K562 (cell line): ENCODE results near the gene PPM1F. TPM values are rescaled to one million over a fixed set of nuclear protein-coding genes. Genes with fewer than 3 reads are reported as not detected.
A peak's percentile ranks its signal among the peaks of the same experiment; 100 is the strongest.

ENCODE experiments used
- CHCHD3 ChIP-seq: fragments of 250-450 bp; sonication (Bioruptor Pico); IDR thresholded peaks from 2 replicates; pipeline ENCODE4 v2.1.2; 2022; ENCODE audit warnings: mild to moderate bottlenecking
- CHD1 ChIP-seq: fragments of 200-600 bp; sonication (generic); IDR thresholded peaks from one replicate; pipeline ENCODE4 v1.6.1; 2012; ENCODE audit warnings: mild to moderate bottlenecking, moderate library complexity, low read length, inconsistent platforms
- CXXC5 ChIP-seq: fragments of 250-450 bp; sonication (Bioruptor Pico); IDR thresholded peaks from 2 replicates; pipeline ENCODE4 v1.8.0; 2022; ENCODE audit warnings: inconsistent platforms, mild to moderate bottlenecking, moderate library complexity
- EWSR1 ChIP-seq: fragments of 450-650 bp; IDR thresholded peaks from 2 replicates; pipeline ENCODE4 v1.6.1; 2018; ENCODE audit warnings: borderline replicate concordance, mild to moderate bottlenecking, low read depth, moderate library complexity; ENCODE audit not compliant: partially characterized antibody
- FOXA3 ChIP-seq, 2 experiments: fragments of 450-650 bp in 1 of 2; sonication (generic) in 1 of 2; formaldehyde crosslinking; IDR thresholded peaks in 1 of 2; conservative IDR thresholded peaks in 1 of 2; 2 replicates each; pipeline versions ENCODE4 v1.4.0 to v1.8.0; 2020 to 2022; ENCODE audit warnings: mild to moderate bottlenecking in 2 of 2, missing genetic modification reagents in 1 of 2
- KDM5B ChIP-seq: fragments of 200-600 bp; sonication (generic); IDR thresholded peaks from 2 replicates; pipeline ENCODE4 v1.6.1; 2012; ENCODE audit warnings: low read depth, mild to moderate bottlenecking, moderate library complexity, low read length, control low read depth, inconsistent platforms; ENCODE audit not compliant: insufficient replicate concordance
- MEF2A ChIP-seq: IDR thresholded peaks from 2 replicates; pipeline ENCODE4 v1.6.1; 2011; ENCODE audit warnings: low read depth, mild to moderate bottlenecking, low read length, moderate library complexity; ENCODE audit not compliant: control insufficient read depth
- NFIX ChIP-seq: fragments of 250-450 bp; sonication (Bioruptor Pico); IDR thresholded peaks from 2 replicates; pipeline ENCODE4 v1.4.0; 2020; ENCODE audit warnings: low read depth, mild to moderate bottlenecking, moderate library complexity
- NFRKB ChIP-seq: fragments of 450-650 bp; IDR thresholded peaks from 2 replicates; pipeline ENCODE4 v1.6.1; 2016; ENCODE audit warnings: low read depth
- NR0B1 ChIP-seq: fragments of 450-650 bp; IDR thresholded peaks from one replicate; pipeline ENCODE4 v1.6.1; 2018; ENCODE audit warnings: mild to moderate bottlenecking, moderate library complexity; ENCODE audit not compliant: partially characterized antibody
- PML ChIP-seq: IDR thresholded peaks from 2 replicates; pipeline ENCODE4 v1.6.1; 2012; ENCODE audit warnings: low read length, inconsistent platforms
- POLR2A ChIP-seq: fragments of 450-650 bp; conservative IDR thresholded peaks from 2 replicates; pipeline ENCODE4 v1.6.1; 2016
- PURB ChIP-seq: sonication (generic); formaldehyde crosslinking; IDR thresholded peaks from 2 replicates; pipeline ENCODE4 v1.9.0; 2021; ENCODE audit warnings: low read depth, mild to moderate bottlenecking, missing genetic modification reagents
- SIX5 ChIP-seq, 2 experiments: IDR thresholded peaks; 2 replicates each; pipeline ENCODE4 v1.6.1; 2011; ENCODE audit warnings: low read length in 2 of 2, borderline replicate concordance in 1 of 2, low read depth in 1 of 2, mild to moderate bottlenecking in 1 of 2, moderate library complexity in 1 of 2; ENCODE audit not compliant: insufficient read depth in 1 of 2
- STAG1 ChIP-seq: sonication (generic); formaldehyde crosslinking; IDR thresholded peaks from 2 replicates; pipeline ENCODE4 v1.5.0; 2020; ENCODE audit warnings: missing genetic modification reagents, borderline replicate concordance
- TAF9B ChIP-seq: fragments of 450-650 bp; IDR thresholded peaks from 2 replicates; pipeline ENCODE4 v1.6.1; 2018; ENCODE audit warnings: mild to moderate bottlenecking; ENCODE audit not compliant: partially characterized antibody
- TBP ChIP-seq: optimal IDR thresholded peaks from 2 replicates; pipeline ENCODE3; 2011; ENCODE audit warnings: low read depth, low read length, improper control_type of control experiment
- WHSC1 ChIP-seq: IDR thresholded peaks from one replicate; pipeline ENCODE4 v1.6.1; 2012; ENCODE audit warnings: low read length, control low read depth, inconsistent platforms
- ZNF239 ChIP-seq: fragments of 250-450 bp; sonication (Bioruptor Pico); IDR thresholded peaks from 2 replicates; pipeline ENCODE4 v1.4.0; 2020; ENCODE audit warnings: mild to moderate bottlenecking
- ZNF316 ChIP-seq: fragments of 450-650 bp; IDR thresholded peaks from 2 replicates; pipeline ENCODE4 v1.6.1; 2016
- polyA plus RNA-seq, 8 experiments: library from polyadenylated mRNA; depleted of rRNA in 4 of 8; stranded (reverse) in 5 of 8; unstranded in 3 of 8; fragments of >200 nt; fragmentation: Nextera tagmentation in 2 of 8; fragmentation: Illumina TruSeq in 1 of 8; extraction: Ambion mirVana in 2 of 8; extraction: Trizol in 1 of 8; gene quantifications; 2 replicates each; pipeline versions ENCODE4 v1.2.1 to v1.2.3, GENCODE V29; 2011 to 2014; ENCODE audit warnings: inconsistent platforms in 1 of 8, missing spikeins in 1 of 8
- total RNA-seq, 7 experiments: library from RNA; depleted of rRNA in 6 of 7; stranded (reverse); fragments of >200 nt in 6 of 7; fragmentation: Illumina TruSeq in 2 of 7; extraction: Trizol in 2 of 7; gene quantifications; 2 replicates each; pipeline versions ENCODE4 v1.2.1 to v1.2.3, GENCODE V29; 2011 to 2021; ENCODE audit warnings: low replicate concordance in 1 of 7
- TF ChIP-seq, protein P1 (sequence below): fragments of 200-400 bp; formaldehyde crosslinking; IDR thresholded peaks from 2 replicates; pipeline ENCODE4 v1.6.1; 2017; ENCODE audit warnings: mild to moderate bottlenecking, low read depth, low read length, moderate library complexity
- TF ChIP-seq, protein P2 (sequence below): IDR thresholded peaks from 3 replicates; pipeline ENCODE4 v1.6.1; 2011; ENCODE audit warnings: borderline replicate concordance, mild to moderate bottlenecking, moderate library complexity; ENCODE audit not compliant: insufficient read length; ENCODE audit errors: extremely low read depth

The PPM1F gene
- total and polyA plus RNA-seq, 9 of the 15 experiments (the other 6 are each of a cell fraction or from before 2014, with no cell fraction given): 2.1 to 159 (median 64.0) TPM

DNA sequence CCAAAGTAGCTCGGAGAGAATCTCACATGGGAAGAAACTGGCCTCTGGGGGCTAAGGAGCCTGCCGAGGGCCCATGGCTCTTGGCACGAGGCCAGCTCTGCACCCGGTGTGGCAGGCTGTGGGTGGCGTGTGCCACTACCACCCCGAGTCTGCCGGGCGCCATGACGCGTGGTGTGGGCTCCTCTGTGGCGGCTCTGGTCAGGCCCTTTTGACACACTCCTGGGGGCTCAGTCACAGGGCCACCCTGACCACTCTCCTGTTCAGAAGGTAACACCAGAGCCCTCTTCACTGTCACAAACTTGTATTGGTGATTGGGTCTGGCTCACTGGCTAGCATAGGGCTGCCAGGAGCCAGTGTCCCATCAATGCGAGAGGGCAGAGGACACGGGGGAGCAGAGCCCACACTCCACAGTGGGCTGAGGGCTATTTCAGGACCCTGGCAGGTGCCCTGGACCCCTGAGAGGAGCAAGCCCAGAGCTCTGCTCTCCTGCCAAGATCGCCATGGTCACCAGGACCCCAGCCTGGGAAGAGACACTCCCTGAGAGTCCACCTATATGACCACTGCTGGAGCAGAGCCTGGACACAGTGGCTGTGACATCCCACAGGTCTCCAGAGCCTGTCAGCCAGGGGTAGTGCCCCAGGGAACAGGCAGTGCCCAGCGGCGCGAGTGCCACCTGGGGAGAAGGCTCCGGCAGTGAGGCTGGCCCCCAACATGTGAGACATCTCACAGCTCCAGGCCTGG, 8.6 kb upstream of the PPM1F start (continued):
- TF ChIP-seq, protein P1, sequence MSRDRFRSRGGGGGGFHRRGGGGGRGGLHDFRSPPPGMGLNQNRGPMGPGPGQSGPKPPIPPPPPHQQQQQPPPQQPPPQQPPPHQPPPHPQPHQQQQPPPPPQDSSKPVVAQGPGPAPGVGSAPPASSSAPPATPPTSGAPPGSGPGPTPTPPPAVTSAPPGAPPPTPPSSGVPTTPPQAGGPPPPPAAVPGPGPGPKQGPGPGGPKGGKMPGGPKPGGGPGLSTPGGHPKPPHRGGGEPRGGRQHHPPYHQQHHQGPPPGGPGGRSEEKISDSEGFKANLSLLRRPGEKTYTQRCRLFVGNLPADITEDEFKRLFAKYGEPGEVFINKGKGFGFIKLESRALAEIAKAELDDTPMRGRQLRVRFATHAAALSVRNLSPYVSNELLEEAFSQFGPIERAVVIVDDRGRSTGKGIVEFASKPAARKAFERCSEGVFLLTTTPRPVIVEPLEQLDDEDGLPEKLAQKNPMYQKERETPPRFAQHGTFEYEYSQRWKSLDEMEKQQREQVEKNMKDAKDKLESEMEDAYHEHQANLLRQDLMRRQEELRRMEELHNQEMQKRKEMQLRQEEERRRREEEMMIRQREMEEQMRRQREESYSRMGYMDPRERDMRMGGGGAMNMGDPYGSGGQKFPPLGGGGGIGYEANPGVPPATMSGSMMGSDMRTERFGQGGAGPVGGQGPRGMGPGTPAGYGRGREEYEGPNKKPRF: no peak
- peak in 1 of 2 experiments; percentile 20; a peak in 1 of 4 replicates for TF ChIP-seq SIX5 (IDR thresholded peaks at IDR 0.05; ENCODE audit: borderline replicate concordance in 1 of 2, insufficient read depth in 1 of 2, low read depth in 1 of 2, low read length in 2 of 2)
- TF ChIP-seq CHCHD3 (CRISPR knock-in tag): no peak
- TF ChIP-seq, protein P2, sequence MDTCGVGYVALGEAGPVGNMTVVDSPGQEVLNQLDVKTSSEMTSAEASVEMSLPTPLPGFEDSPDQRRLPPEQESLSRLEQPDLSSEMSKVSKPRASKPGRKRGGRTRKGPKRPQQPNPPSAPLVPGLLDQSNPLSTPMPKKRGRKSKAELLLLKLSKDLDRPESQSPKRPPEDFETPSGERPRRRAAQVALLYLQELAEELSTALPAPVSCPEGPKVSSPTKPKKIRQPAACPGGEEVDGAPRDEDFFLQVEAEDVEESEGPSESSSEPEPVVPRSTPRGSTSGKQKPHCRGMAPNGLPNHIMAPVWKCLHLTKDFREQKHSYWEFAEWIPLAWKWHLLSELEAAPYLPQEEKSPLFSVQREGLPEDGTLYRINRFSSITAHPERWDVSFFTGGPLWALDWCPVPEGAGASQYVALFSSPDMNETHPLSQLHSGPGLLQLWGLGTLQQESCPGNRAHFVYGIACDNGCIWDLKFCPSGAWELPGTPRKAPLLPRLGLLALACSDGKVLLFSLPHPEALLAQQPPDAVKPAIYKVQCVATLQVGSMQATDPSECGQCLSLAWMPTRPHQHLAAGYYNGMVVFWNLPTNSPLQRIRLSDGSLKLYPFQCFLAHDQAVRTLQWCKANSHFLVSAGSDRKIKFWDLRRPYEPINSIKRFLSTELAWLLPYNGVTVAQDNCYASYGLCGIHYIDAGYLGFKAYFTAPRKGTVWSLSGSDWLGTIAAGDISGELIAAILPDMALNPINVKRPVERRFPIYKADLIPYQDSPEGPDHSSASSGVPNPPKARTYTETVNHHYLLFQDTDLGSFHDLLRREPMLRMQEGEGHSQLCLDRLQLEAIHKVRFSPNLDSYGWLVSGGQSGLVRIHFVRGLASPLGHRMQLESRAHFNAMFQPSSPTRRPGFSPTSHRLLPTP: no peak
- TF ChIP-seq MEF2A: no peak
- TF ChIP-seq NR0B1: no peak
- TF ChIP-seq PML: peak; percentile 14; the same call in 1 of the 2 replicates
- TF ChIP-seq STAG1 (CRISPR knock-in tag): no peak
- TF ChIP-seq POLR2A: peak; percentile 54
- no peak for TF ChIP-seq ZNF316
- TF ChIP-seq TAF9B: no peak
- TF ChIP-seq NFIX (CRISPR knock-in tag): peak; percentile 90
- TF ChIP-seq FOXA3 (CRISPR knock-in tag; conservative IDR thresholded peaks at IDR 0.05 in 1 of 2, IDR thresholded peaks at IDR 0.05 in 1 of 2): no peak
- TF ChIP-seq NFRKB: no peak
- no peak for TF ChIP-seq TBP
- peak; percentile 20 for TF ChIP-seq CHD1
- no peak for TF ChIP-seq EWSR1
- TF ChIP-seq CXXC5 (CRISPR knock-in tag): no peak
- TF ChIP-seq PURB (CRISPR knock-in tag): no peak
- TF ChIP-seq ZNF239 (CRISPR knock-in tag): no peak
- no peak for TF ChIP-seq KDM5B
- peak; percentile 78 for TF ChIP-seq WHSC1
